ENCODE results near the gene DDX1.

The DDX1 gene

GRCh38 chr2:15595936-15596335 lies 4.3 kb downstream of the DDX1 start:
- H3K27ac ChIP-seq (replicated peaks), result no peak overlapping the region
- no peak overlapping the region for H3K4me3 ChIP-seq (replicated peaks; ENCODE audit: insufficient read depth, low read length)
- DNase-seq (ENCODE audit: low read depth in 1 of 2, low spot score in 1 of 2), result no peak
- no peaks in the 10 kb centered on the region for H3K27me3 ChIP-seq (ENCODE audit: insufficient read depth, poor library complexity, severe bottlenecking)
- TF ChIP-seq REST (IDR thresholded peaks at IDR 0.05; ENCODE audit: insufficient replicate concordance, low read depth) (no peak), SPI1 (IDR thresholded peaks at IDR 0.05; ENCODE audit: borderline replicate concordance, low read depth) (no peak), POLR2AphosphoS5 (IDR thresholded peaks at IDR 0.05; ENCODE audit: low read depth) (no peak), GABPA (IDR thresholded peaks at IDR 0.05; ENCODE audit: low read depth) (no peak)
- TF ChIP-seq, protein P1, sequence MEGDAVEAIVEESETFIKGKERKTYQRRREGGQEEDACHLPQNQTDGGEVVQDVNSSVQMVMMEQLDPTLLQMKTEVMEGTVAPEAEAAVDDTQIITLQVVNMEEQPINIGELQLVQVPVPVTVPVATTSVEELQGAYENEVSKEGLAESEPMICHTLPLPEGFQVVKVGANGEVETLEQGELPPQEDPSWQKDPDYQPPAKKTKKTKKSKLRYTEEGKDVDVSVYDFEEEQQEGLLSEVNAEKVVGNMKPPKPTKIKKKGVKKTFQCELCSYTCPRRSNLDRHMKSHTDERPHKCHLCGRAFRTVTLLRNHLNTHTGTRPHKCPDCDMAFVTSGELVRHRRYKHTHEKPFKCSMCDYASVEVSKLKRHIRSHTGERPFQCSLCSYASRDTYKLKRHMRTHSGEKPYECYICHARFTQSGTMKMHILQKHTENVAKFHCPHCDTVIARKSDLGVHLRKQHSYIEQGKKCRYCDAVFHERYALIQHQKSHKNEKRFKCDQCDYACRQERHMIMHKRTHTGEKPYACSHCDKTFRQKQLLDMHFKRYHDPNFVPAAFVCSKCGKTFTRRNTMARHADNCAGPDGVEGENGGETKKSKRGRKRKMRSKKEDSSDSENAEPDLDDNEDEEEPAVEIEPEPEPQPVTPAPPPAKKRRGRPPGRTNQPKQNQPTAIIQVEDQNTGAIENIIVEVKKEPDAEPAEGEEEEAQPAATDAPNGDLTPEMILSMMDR (IDR thresholded peaks at IDR 0.05; ENCODE audit: insufficient read depth, low read length), result no peak

DNA sequence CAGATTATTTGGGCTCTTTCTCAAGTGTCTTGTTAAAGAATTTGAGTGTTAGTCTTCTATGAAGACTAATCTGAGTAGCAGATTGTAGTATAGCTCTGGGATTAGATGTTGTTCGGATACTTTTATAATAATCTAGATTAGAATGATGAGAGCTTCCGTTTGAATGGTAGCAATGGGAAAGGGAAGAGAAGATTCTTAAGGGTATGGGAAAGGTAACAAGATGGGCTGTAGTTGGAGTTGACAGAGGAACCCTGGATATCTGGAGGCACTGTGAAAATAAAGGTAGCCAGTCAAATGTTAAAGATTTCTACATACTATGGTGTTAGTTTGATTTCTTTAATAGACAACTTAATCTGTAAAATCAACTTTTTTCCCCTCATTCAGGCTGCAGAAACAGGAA lies 4.7 kb downstream of the DDX1 start:
- Histone ChIP-seq H3K27me3 (ENCODE audit: insufficient read depth, poor library complexity, severe bottlenecking) (no peaks in the 10 kb centered on the region), H3K4me3 (replicated peaks; ENCODE audit: insufficient read depth, low read length) (no peak overlapping the region), H3K27ac (replicated peaks) (no peak overlapping the region)
- TF ChIP-seq REST (IDR thresholded peaks at IDR 0.05; ENCODE audit: insufficient replicate concordance, low read depth), result no peak
- no peak for TF ChIP-seq GABPA (IDR thresholded peaks at IDR 0.05; ENCODE audit: low read depth)
- TF ChIP-seq SPI1 (IDR thresholded peaks at IDR 0.05; ENCODE audit: borderline replicate concordance, low read depth), result no peak
- TF ChIP-seq, protein P1 (IDR thresholded peaks at IDR 0.05; ENCODE audit: insufficient read depth, low read length), result no peak
- no peak for TF ChIP-seq POLR2AphosphoS5 (IDR thresholded peaks at IDR 0.05; ENCODE audit: low read depth)
- DNase-seq (ENCODE audit: low read depth in 1 of 2, low spot score in 1 of 2), result no peak

DNA sequence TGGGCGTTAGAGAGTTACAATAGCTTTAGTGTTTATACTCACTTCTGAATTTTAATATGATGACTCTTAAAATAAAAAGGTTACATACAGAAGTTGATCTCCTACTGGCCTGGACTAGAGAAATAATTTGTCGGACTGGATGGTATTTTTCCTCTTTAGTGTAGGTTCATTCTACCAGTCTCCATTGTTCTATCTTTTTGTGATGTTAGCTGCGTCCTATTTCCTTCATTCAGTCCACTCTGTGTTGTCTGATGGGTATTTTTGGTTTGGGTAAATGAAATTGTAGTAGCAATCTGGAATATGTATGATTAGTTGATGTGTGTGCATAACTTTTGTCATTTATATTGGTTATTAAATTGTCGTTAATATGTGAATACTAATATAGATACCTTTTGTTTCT lies 5.3 kb downstream of the DDX1 start:
- TF ChIP-seq, protein P1 (IDR thresholded peaks at IDR 0.05; ENCODE audit: insufficient read depth, low read length), result no peak
- TF ChIP-seq POLR2AphosphoS5 (IDR thresholded peaks at IDR 0.05; ENCODE audit: low read depth) (no peak), REST (IDR thresholded peaks at IDR 0.05; ENCODE audit: insufficient replicate concordance, low read depth) (no peak), SPI1 (IDR thresholded peaks at IDR 0.05; ENCODE audit: borderline replicate concordance, low read depth) (no peak), GABPA (IDR thresholded peaks at IDR 0.05; ENCODE audit: low read depth) (no peak)
- Histone ChIP-seq H3K4me3 (replicated peaks; ENCODE audit: insufficient read depth, low read length) (no peak overlapping the region), H3K27me3 (ENCODE audit: insufficient read depth, poor library complexity, severe bottlenecking) (no peaks in the 10 kb centered on the region), H3K27ac (replicated peaks) (no peak overlapping the region)
- DNase-seq (ENCODE audit: low read depth in 1 of 2, low spot score in 1 of 2), result no peak

All from HL-60 (cell line).